ENCODE data around the gene INTS6.

INTS6 gene

DNA sequence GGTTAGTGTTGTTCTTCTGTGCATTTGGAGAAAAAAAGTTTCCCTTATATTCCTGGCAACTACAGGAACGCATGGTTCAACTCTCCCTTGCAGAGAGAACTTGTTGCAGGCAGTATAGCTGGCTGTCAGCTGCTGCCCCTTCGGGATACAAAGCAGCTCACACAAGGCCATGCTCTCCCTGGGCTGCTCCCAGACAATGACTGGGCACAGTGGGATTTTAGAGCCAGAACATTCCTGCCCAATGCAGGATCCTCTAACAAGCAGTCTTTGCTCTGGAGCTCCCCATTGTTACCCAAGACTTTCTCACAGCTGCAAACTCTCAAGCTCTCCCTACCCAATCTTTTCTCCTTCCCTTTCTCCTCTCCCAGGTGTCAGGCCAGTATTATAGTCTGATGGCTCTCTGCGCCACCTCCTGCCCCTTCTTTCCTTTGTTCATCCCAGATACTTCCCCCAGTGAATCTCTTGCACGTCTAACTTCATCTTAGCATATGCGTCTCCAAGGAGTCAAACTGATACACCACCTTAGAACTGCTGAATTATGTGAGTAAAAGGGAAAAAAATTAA, 140.8 kb downstream of the INTS6 start:
- DNase-seq: no peak

Measured in activated CD4-positive, alpha-beta T cell treated with anti-CD3 and anti-CD28 coated beads, Interleukin-2, Interleukin-6, amounts not matched to agents 100 ng/mL and 50 ng/mL, durations not matched to agents 16 hours and 8 hours (primary cell).